Measurements from ENCODE around the gene EPAS1.
A peak's percentile ranks its signal among the peaks of the same experiment; 100 is the strongest.

Gene EPAS1

GRCh38 chr2:46296840-46297545, at the start of gene EPAS1:
TSS of gene EPAS1 (plus strand) at chr2:46297407. CDS start at chr2:46297912, 505 bp downstream.
- DNase-seq (ENCODE audit: extremely low read depth in 1 of 2, low read depth in 1 of 2), result peak; percentile 60 to 68

GRCh38 chr2:46248171-46248570, 49.0 kb upstream of the EPAS1 start:
- DNase-seq (ENCODE audit: extremely low read depth in 1 of 2, low read depth in 1 of 2), result no peak

GRCh38 chr2:46249654-46250053, 47.6 kb upstream of the EPAS1 start:
- no peak for DNase-seq (ENCODE audit: extremely low read depth in 1 of 2, low read depth in 1 of 2)

GRCh38 chr2:46252891-46253659, 44.1 kb upstream of the EPAS1 start:
- DNase-seq (ENCODE audit: extremely low read depth in 1 of 2, low read depth in 1 of 2), result no peak

GRCh38 chr2:46254474-46254873, 42.7 kb upstream of the EPAS1 start:
- DNase-seq (ENCODE audit: extremely low read depth in 1 of 2, low read depth in 1 of 2), result no peak

GRCh38 chr2:46256563-46257142, 40.6 kb upstream of the EPAS1 start:
- DNase-seq (ENCODE audit: extremely low read depth in 1 of 2, low read depth in 1 of 2), result no peak

- DNase-seq (ENCODE audit: extremely low read depth in 1 of 2, low read depth in 1 of 2), result no peak
Observed at GRCh38 chr2:46257476-46257875, 39.7 kb upstream of the EPAS1 start.

- DNase-seq (ENCODE audit: extremely low read depth in 1 of 2, low read depth in 1 of 2), result no peak
Observed at GRCh38 chr2:46257980-46258379, 39.2 kb upstream of the EPAS1 start.

GRCh38 chr2:46258937-46259776, 38.0 kb upstream of the EPAS1 start:
- no peak for DNase-seq (ENCODE audit: extremely low read depth in 1 of 2, low read depth in 1 of 2)

GRCh38 chr2:46259777-46260168, 37.4 kb upstream of the EPAS1 start:
- DNase-seq (ENCODE audit: extremely low read depth in 1 of 2, low read depth in 1 of 2), result no peak

- DNase-seq (ENCODE audit: extremely low read depth in 1 of 2, low read depth in 1 of 2), result no peak
Observed at GRCh38 chr2:46260305-46260704, 36.9 kb upstream of the EPAS1 start.

- DNase-seq (ENCODE audit: extremely low read depth in 1 of 2, low read depth in 1 of 2), result no peak
Observed at GRCh38 chr2:46262248-46262938, 34.8 kb upstream of the EPAS1 start.

- no peak for DNase-seq (ENCODE audit: extremely low read depth in 1 of 2, low read depth in 1 of 2)
Observed at GRCh38 chr2:46263347-46263746, 33.9 kb upstream of the EPAS1 start.

- no peak for DNase-seq (ENCODE audit: extremely low read depth in 1 of 2, low read depth in 1 of 2)
Observed at GRCh38 chr2:46264447-46264846, 32.8 kb upstream of the EPAS1 start.

GRCh38 chr2:46266134-46266533, 31.1 kb upstream of the EPAS1 start:
- no peak for DNase-seq (ENCODE audit: extremely low read depth in 1 of 2, low read depth in 1 of 2)

- DNase-seq (ENCODE audit: extremely low read depth in 1 of 2, low read depth in 1 of 2), result no peak
Observed at GRCh38 chr2:46267616-46268015, 29.6 kb upstream of the EPAS1 start.

- no peak for DNase-seq (ENCODE audit: extremely low read depth in 1 of 2, low read depth in 1 of 2)
Observed at GRCh38 chr2:46268196-46268595, 29.0 kb upstream of the EPAS1 start.

GRCh38 chr2:46269001-46269400, 28.2 kb upstream of the EPAS1 start:
- no peak for DNase-seq (ENCODE audit: extremely low read depth in 1 of 2, low read depth in 1 of 2)

- no peak for DNase-seq (ENCODE audit: extremely low read depth in 1 of 2, low read depth in 1 of 2)
Observed at GRCh38 chr2:46269544-46270273, 27.5 kb upstream of the EPAS1 start.

- DNase-seq (ENCODE audit: extremely low read depth in 1 of 2, low read depth in 1 of 2), result no peak
Observed at GRCh38 chr2:46270384-46270783, 26.8 kb upstream of the EPAS1 start.
